IPS-18a (cell line): ENCODE data around the gene FAM171A1.
"Not testable (repeated sequence)": the region's sequence is repeated elsewhere in the genome, so short reads cannot be mapped to it uniquely, and the experiment has no call there.

Source experiments
- H3K27ac ChIP-seq: one replicate; pipeline ENCODE4 v1.5.1; 2013; ENCODE audit warnings: low read length
- H3K27me3 ChIP-seq: one replicate; pipeline ENCODE4 v1.6.1; 2013; ENCODE audit warnings: mild to moderate bottlenecking, low read length; ENCODE audit not compliant: control insufficient read depth, insufficient read depth
- H3K36me3 ChIP-seq: one replicate; pipeline ENCODE4 v1.6.1; 2013; ENCODE audit warnings: low read depth, low read length; ENCODE audit not compliant: control insufficient read depth
- H3K4me1 ChIP-seq: one replicate; pipeline ENCODE4 v1.6.1; 2013; ENCODE audit warnings: low read depth, low read length; ENCODE audit not compliant: control insufficient read depth
- H3K4me3 ChIP-seq: one replicate; pipeline ENCODE4 v1.5.1; 2013; ENCODE audit warnings: low read length
- H3K9ac ChIP-seq: one replicate; pipeline ENCODE4 v1.6.1; 2013; ENCODE audit warnings: mild to moderate bottlenecking, low read length, moderate library complexity
- H3K9me3 ChIP-seq: one replicate; pipeline ENCODE4 v1.6.1; 2013; ENCODE audit warnings: low read depth, low read length; ENCODE audit not compliant: control insufficient read depth

Gene FAM171A1

DNA sequence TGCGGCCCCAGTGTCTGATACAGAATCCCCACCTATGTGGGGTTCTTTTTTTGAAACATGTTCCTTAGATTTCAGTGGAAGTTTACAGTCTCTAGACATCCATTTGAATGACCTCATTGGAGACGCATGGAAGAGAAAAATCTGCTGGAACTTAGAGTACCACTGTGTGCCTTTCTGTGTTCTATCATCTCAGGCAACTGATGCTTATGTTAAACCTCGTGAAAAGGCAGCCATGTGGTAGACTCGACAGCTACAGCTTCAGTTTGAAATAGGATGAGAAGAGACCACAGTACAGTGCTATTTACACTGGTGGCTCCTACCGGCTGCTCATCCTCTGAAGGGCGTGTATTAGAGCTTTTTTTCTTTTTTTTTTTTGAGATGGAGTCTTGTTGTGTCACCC, 74.4 kb downstream of the FAM171A1 start:
- no peaks in the 10 kb centered on the region for H3K9me3 ChIP-seq
- H3K27ac ChIP-seq = no peak overlapping the region
- H3K4me1 ChIP-seq = no peaks in the 10 kb centered on the region
- H3K4me3 ChIP-seq = no peak overlapping the region
- no peaks in the 10 kb centered on the region for H3K36me3 ChIP-seq
- H3K27me3 ChIP-seq = no peaks in the 10 kb centered on the region
- no peak overlapping the region for H3K9ac ChIP-seq

DNA sequence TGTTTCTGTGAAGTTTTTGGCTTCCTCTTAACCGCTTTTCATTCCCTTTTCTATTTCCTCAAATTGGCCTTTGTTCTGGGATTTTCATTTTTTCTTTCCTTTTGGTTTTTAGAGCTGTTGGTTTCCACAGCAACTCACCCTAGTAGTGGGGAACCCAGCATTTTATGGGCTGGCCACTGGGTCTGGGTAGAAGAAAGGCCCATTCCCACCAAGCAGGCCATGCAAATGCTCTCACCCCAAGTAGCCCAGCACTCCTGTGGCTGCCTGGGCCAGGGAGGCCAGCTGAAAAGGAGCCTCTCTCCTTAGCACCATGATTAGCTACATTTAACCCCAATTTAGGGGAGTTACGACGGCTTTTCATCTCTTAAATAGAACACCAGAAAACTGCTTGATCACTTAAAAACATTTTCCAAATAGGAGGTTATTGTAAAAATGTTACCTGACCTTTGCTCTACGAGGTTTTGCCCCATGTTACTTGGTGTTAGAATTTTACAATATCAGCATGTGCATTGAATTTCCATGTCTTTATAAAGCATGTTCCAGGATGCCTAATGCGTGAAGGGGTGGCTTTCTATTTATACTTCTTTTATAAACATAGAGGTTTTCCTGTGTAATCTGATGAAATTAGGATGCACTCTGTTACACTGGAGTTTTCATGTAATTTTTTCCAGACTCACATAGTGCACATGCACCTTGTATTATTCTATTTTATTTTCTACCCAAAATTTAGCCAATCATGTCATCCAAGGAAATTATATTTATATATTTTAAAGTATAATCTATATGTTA, 75.4 kb downstream of the FAM171A1 start:
- H3K27ac ChIP-seq = no peak overlapping the region
- H3K36me3 ChIP-seq = no peaks in the 10 kb centered on the region
- no peaks in the 10 kb centered on the region for H3K4me1 ChIP-seq
- no peak overlapping the region for H3K9ac ChIP-seq
- H3K4me3 ChIP-seq = no peak overlapping the region
- H3K9me3 ChIP-seq = no peaks in the 10 kb centered on the region
- H3K27me3 ChIP-seq = no peaks in the 10 kb centered on the region

DNA sequence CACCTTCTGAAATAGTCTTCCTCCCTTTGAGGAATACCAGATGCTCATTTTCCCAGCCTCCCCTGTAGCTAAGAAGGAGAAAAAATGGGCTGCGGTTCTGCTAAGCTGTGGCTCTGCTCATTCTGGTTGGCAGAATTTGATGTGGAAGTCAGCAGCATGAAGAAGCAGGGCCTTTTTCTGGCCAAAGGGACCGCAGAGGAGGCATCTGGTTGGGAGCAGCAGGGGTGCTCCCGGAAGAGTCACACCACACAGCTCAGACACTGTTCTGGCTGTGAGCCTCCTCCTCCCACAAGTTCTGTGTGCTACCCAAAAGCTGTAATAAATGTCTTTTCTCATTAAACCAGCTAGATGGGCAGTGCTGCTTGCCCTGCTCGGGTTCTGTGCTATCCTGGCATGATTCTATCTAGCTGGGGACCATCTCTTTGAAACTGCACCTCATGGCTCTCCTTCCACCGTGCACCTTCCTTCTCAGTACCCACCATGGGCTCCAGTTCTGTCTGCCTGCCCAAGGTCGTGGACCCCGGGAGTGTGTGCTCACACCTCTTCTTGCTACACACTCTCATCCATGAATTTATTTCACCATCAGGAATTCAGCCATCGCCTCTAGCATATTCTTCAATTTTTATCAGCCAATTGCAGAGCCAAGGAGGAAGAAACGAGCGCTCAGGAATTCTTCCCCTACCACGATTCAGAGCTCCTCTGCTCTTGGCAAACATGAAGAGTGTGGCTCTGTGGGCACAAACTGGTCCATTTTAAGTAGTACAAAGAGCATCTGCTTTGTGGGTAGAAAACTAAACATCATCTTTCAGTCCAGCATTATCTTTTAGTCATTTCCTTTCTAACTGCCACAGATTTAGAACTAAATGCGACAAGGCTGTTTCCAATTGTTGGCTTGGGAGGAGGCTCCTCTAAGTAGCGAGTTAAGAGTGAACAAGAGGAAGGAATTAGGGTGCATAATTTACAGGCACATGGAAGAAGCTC, 76.9 kb downstream of the FAM171A1 start:
- Histone ChIP-seq H3K4me1 (no peaks in the 10 kb centered on the region), H3K36me3 (no peaks in the 10 kb centered on the region), H3K9ac (no peak overlapping the region), H3K27me3 (no peaks in the 10 kb centered on the region), H3K4me3 (no peak overlapping the region), H3K27ac (no peak overlapping the region), H3K9me3 (no peaks in the 10 kb centered on the region)

DNA sequence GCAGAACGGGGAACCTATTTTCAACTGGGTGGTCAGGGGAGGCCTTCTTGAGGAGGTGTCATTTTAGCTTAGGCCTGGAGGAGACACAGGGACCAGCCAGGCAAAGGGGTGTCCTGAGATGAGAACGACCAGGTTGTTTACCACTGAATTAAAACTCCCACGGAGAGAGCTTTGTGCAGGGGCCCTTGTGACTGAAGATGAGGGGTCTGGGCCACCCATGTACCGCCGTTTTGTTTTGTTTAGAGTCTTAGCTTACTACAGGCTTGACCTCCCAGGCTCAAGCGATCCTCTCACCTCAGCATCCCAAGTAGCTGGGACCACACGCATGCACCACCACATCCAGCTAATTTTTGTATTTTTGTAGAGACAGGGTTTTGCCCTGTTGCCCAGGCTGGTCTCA, 80.4 kb downstream of the FAM171A1 start:
- H3K9me3 ChIP-seq = no peaks in the 10 kb centered on the region
- H3K4me1 ChIP-seq = no peaks in the 10 kb centered on the region
- no peaks in the 10 kb centered on the region for H3K36me3 ChIP-seq
- no peak overlapping the region for H3K9ac ChIP-seq
- H3K4me3 ChIP-seq = no peak overlapping the region
- no peak overlapping the region for H3K27ac ChIP-seq
- H3K27me3 ChIP-seq = no peaks in the 10 kb centered on the region

DNA sequence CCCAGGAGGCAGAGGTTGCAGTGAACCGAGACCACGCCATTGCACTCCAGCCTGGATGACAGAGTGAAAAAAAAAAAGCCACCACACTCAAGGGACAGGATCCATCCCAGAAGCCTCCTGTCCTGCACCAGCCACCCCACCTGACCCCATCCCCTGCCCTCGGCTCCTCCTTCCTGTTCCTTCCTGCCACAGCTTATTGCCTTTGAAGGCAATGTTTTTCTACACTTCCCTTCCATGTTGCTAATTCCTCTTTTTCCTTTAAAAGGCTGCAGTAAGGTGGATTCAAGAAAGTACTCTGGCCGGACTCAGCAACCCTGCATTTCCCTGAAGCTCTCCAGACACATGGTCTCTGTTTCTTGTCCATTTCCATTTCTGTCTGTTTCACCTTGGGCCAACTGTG, 80.9 kb downstream of the FAM171A1 start:
- H3K36me3 ChIP-seq = no peaks in the 10 kb centered on the region
- no peaks in the 10 kb centered on the region for H3K4me1 ChIP-seq
- no peak overlapping the region for H3K9ac ChIP-seq
- no peaks in the 10 kb centered on the region for H3K27me3 ChIP-seq
- H3K4me3 ChIP-seq = no peak overlapping the region
- no peaks in the 10 kb centered on the region for H3K9me3 ChIP-seq
- no peak overlapping the region for H3K27ac ChIP-seq

DNA sequence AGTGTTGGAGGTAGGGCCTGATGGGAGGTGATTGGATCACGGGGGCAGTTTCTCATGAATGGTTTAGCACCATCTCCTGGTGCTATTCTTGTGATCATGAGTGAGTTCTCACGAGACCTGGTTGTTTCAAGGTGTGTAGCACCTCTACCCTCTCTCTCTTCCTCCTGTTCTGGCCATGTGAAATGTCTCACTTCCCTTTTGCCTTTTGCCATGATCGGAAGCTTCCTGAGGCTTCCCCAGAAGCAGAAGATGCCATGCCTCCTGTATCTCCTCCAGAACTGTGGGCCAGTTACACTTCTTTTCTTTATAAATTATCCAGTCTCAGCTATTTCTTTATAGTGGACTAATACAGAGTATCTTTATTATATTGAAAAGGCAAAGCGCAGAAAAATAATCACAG, 90.1 kb downstream of the FAM171A1 start:
- H3K9ac ChIP-seq = no peak overlapping the region
- H3K36me3 ChIP-seq = peaks cover 4% of the 10 kb centered on the region
- no peaks in the 10 kb centered on the region for H3K9me3 ChIP-seq
- H3K4me1 ChIP-seq = no peaks in the 10 kb centered on the region
- H3K27me3 ChIP-seq = no peaks in the 10 kb centered on the region
- H3K4me3 ChIP-seq = no peak overlapping the region
- H3K27ac ChIP-seq = no peak overlapping the region

DNA sequence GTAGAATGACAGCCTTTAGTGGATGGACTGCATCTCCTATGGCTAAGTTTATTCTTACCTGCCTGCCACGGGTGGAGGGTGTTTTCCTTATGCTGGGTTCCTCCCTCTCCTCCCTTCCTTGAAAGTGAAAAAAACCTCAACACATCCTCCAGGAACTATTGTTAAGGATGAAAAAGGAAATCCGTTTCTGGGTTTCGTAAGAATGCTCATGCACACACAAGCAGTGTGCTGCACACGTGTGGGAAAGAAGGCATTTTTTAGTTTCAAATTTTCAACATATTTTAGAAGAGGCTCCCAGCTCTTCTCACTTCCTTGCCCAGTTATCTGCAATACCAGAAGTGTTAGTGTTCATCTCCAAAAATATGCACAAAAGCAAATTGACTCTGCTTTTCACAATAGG, 90.6 kb downstream of the FAM171A1 start:
- Histone ChIP-seq H3K4me3 (no peak overlapping the region), H3K27me3 (no peaks in the 10 kb centered on the region), H3K9me3 (no peaks in the 10 kb centered on the region), H3K36me3 (peaks cover 4% of the 10 kb centered on the region), H3K4me1 (no peaks in the 10 kb centered on the region), H3K9ac (no peak overlapping the region), H3K27ac (no peak overlapping the region)

DNA sequence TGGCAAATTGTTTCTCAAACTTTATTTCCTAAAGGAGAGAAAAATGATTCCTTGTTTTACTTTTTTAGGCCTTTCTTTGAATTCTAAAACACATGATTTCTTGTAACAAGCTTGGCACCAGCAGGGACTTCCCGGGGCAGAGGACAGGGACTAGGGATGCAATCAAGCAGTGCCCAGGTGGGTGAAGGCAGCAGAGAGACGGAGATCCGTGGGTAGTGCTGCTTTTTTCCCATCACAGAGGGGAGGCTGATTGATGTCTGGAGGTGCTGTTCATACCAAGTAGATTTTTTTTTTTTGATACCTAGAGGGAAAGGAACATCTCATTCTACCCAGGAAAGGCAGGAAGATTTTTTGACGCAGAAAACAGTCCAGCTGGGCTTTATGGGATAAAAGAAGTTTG, 91.9 kb downstream of the FAM171A1 start:
- no peak overlapping the region for H3K27ac ChIP-seq
- peaks cover 4% of the 10 kb centered on the region for H3K36me3 ChIP-seq
- H3K4me1 ChIP-seq = no peaks in the 10 kb centered on the region
- H3K9me3 ChIP-seq = no peaks in the 10 kb centered on the region
- no peak overlapping the region for H3K4me3 ChIP-seq
- H3K9ac ChIP-seq = no peak overlapping the region
- no peaks in the 10 kb centered on the region for H3K27me3 ChIP-seq

DNA sequence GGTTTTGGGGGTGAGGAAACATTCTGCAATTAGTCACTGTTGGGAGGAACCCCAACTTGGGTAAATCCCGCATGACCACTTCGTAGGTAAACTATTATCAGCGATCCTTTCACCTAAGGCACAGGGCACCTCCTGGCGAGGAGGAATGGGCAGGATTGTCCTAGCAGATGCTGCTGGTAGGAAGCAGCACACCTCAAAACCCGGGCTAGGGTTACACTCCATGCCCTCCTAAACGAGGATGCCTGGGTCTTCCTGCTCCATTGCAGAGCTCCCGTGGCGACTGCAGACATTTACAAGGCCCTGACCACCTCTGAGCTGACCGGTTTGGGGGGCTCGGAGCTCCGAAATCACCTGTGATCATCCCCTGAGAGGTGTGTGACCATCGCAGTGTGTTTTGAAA, 92.3 kb downstream of the FAM171A1 start:
- no peaks in the 10 kb centered on the region for H3K27me3 ChIP-seq
- peaks cover 4% of the 10 kb centered on the region for H3K36me3 ChIP-seq
- no peak overlapping the region for H3K4me3 ChIP-seq
- no peaks in the 10 kb centered on the region for H3K9me3 ChIP-seq
- H3K9ac ChIP-seq = no peak overlapping the region
- no peaks in the 10 kb centered on the region for H3K4me1 ChIP-seq
- H3K27ac ChIP-seq = no peak overlapping the region

DNA sequence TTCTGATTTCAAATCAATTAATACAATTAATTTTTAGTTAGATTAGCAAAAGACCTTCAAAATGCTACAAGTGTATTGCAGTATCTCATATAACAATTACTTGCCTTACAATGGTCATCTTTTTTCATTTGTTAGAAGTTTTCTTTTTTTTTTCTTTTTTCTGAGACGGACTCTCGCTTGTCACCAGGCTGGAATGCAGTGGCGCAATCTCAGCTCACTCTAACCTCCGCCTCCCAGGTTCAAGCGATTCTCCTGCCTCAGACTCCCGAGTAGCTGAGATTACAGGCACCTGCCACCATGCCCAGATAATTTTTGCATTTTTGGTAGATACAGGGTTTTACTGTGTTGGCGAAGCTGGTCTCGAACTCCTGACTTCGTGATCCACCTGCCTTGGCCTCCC, 95.0 kb downstream of the FAM171A1 start:
- not testable (repeated sequence) for H3K4me1 ChIP-seq, H3K9me3 ChIP-seq, H3K4me3 ChIP-seq, H3K27ac ChIP-seq, H3K9ac ChIP-seq, H3K27me3 ChIP-seq, H3K36me3 ChIP-seq

DNA sequence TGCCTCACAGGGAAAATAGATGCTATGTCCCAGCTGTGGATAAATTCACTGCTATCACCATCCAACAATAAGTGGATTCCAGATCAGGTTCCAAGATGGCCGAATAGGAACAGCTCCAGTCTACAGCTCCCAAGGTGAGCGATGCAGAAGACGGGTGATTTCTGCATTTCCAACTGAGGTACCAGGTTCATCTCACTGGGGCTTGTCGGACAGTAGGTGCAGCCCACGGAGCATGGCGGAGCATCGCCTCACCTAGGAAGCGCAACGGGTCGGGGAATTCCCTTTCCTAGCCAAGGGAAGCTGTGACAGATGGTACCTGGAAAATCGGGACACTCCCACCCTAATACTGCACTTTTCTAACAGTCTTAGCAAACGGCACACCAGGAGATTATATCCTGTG, 101.3 kb downstream of the FAM171A1 start:
- H3K4me3 ChIP-seq, H3K4me1 ChIP-seq, H3K27me3 ChIP-seq, H3K27ac ChIP-seq, H3K36me3 ChIP-seq, H3K9me3 ChIP-seq, H3K9ac ChIP-seq: not testable (repeated sequence)
